ENCODE results near the gene TMBIM1.
"Not testable (repeated sequence)": the region's sequence is repeated elsewhere in the genome, so short reads cannot be mapped to it uniquely, and the experiment has no call there.

Gene TMBIM1

GRCh38 chr2:218281449-218281848 is 10.9 kb downstream of the TMBIM1 start:
- in situ Hi-C loops (cut with HindIII; ENCODE audit: low pct_unique_long_range_greater_than_20kb, low sequenced_read_pairs) = no loop called here
- peak in 1 of 2 experiments; percentile 21 for DNase-seq (ENCODE audit: low read depth in 1 of 2, low spot score in 1 of 2)
- TF ChIP-seq JUND (IDR thresholded peaks at IDR 0.05; ENCODE audit: low read depth) = no peak

GRCh38 chr2:218280260-218280870 is 11.9 kb downstream of the TMBIM1 start:
- DNase-seq (ENCODE audit: low read depth in 1 of 2, low spot score in 1 of 2) = no peak
- no peak for TF ChIP-seq JUND (IDR thresholded peaks at IDR 0.05; ENCODE audit: low read depth)
- in situ Hi-C loops (cut with HindIII; ENCODE audit: low pct_unique_long_range_greater_than_20kb, low sequenced_read_pairs) = no loop called here

DNA sequence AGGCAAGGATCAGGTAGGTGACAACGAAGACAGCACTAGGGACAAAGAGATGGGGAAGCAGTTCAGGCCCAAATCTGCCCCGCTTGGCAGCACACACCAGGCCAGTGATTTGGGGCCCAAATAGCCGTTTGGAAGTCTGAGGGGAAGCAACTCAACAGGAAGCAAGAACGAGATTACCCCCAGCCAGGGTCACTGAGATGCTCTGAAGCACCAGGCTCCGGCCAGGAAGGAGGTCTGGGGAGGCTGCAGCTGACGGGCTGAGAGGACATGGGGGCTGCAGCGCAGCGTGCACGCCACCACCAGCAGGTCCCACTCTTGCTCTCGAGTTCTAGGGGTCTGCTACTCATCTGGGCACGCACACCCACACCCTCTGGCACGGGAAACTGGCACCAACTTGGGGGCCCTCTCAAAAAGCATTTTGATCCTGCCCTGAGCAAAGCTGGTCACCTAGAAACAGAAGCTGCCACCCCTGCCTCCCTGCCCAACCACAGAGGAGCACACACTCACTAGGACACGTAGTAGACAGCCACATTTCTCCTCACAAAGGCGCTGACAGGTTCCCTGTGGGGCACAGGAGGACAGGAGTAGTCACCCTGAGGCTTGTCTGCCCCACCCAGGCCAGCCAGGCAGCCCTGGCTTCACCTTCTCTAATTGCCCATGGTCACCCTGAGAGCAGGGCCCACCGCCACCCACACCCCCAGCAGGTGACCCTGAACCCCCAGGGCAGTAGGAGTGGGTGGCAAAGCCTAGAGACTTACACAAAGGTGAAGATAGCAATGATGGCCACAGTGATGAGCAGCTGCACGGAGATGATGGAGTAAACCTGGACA is 13.6 kb downstream of the TMBIM1 start:
- no peak for TF ChIP-seq JUND (IDR thresholded peaks at IDR 0.05; ENCODE audit: low read depth)

DNA sequence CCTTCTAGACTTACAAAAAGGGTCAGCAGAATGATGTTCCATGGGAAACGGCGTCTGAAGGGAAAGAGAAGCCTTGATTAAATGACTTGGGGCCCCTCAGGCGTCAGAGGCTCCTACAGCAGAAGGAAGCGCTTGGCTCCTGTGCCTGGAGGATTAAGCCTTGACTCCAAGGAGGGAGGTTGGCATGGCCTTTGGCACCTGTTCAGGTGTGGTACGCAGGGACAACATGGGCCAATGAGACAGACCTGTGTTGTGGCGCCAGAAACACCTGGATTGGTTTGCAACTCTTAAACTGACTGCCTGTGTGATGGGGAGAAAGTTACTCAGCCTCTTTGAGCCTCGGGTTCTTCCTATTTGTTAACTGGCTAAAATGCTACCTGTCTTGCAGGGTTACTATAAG is 14.4 kb downstream of the TMBIM1 start:
- in situ Hi-C loops (cut with HindIII; ENCODE audit: low pct_unique_long_range_greater_than_20kb, low sequenced_read_pairs) = no loop called here
- no peak for DNase-seq (ENCODE audit: low read depth in 1 of 2, low spot score in 1 of 2)
- TF ChIP-seq JUND (IDR thresholded peaks at IDR 0.05; ENCODE audit: low read depth) = no peak

More for the DNA sequence above, 13.6 kb downstream of the TMBIM1 start:
- no peak for DNase-seq (ENCODE audit: low read depth in 1 of 2, low spot score in 1 of 2)
- in situ Hi-C loops (cut with HindIII; ENCODE audit: low pct_unique_long_range_greater_than_20kb, low sequenced_read_pairs) = no loop called here

- peak; percentile 37 to 66 for DNase-seq (ENCODE audit: low read depth in 1 of 2, low spot score in 1 of 2)
- in situ Hi-C loops (cut with HindIII; ENCODE audit: low pct_unique_long_range_greater_than_20kb, low sequenced_read_pairs) = no loop called here
- TF ChIP-seq JUND (IDR thresholded peaks at IDR 0.05; ENCODE audit: low read depth) = no peak
Observed at GRCh38 chr2:218276986-218277755, 15.1 kb downstream of the TMBIM1 start.

- DNase-seq (ENCODE audit: low read depth in 1 of 2, low spot score in 1 of 2) = no peak
- no peak for TF ChIP-seq JUND (IDR thresholded peaks at IDR 0.05; ENCODE audit: low read depth)
- in situ Hi-C loops (cut with HindIII; ENCODE audit: low pct_unique_long_range_greater_than_20kb, low sequenced_read_pairs) = no loop called here
Observed at GRCh38 chr2:218275371-218276072, 16.8 kb downstream of the TMBIM1 start.

DNA sequence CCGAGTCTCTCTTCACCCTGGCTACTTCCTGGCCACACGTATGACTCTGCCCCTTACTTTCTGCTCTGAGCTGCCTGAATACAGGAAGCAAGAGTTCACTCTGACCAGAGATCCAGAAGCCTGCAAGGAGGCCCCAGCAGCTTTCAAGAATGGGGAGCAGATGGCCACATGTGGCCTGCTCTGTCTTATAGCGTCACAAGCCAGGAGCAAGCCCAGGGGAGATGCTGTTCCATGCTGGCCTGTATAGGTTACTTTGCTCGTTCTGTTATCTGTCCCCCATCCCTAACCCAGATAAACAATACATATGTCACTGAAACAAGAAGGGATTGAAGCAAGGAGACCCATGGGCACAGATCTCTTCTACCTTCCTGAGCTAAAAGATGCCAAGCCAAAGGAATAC is 17.7 kb downstream of the TMBIM1 start:
- in situ Hi-C loops (cut with HindIII; ENCODE audit: low pct_unique_long_range_greater_than_20kb, low sequenced_read_pairs) = no loop called here
- no peak for TF ChIP-seq JUND (IDR thresholded peaks at IDR 0.05; ENCODE audit: low read depth)

DNA sequence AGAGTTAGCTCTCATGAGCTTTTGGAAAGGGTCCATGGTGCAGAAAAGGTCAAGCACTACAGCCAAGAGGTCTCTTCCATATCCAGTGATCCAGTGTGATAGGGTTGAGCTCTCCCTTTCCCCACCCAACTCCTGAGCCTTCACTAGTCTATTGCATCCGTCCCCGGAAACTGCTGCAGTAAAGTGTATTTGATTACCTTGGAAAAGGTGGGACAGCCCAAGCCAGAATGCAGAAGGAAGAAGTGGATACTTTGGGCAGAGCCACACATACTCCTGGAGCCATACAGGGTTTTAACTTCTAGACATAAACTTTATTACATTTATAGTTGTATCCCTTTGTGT is 18.4 kb downstream of the TMBIM1 start:
- no peak for TF ChIP-seq JUND (IDR thresholded peaks at IDR 0.05; ENCODE audit: low read depth)
- in situ Hi-C loops (cut with HindIII; ENCODE audit: low pct_unique_long_range_greater_than_20kb, low sequenced_read_pairs) = no loop called here
- DNase-seq (ENCODE audit: low read depth in 1 of 2, low spot score in 1 of 2) = no peak

More for the DNA sequence above, 17.7 kb downstream of the TMBIM1 start:
- DNase-seq (ENCODE audit: low read depth in 1 of 2, low spot score in 1 of 2) = no peak

DNA sequence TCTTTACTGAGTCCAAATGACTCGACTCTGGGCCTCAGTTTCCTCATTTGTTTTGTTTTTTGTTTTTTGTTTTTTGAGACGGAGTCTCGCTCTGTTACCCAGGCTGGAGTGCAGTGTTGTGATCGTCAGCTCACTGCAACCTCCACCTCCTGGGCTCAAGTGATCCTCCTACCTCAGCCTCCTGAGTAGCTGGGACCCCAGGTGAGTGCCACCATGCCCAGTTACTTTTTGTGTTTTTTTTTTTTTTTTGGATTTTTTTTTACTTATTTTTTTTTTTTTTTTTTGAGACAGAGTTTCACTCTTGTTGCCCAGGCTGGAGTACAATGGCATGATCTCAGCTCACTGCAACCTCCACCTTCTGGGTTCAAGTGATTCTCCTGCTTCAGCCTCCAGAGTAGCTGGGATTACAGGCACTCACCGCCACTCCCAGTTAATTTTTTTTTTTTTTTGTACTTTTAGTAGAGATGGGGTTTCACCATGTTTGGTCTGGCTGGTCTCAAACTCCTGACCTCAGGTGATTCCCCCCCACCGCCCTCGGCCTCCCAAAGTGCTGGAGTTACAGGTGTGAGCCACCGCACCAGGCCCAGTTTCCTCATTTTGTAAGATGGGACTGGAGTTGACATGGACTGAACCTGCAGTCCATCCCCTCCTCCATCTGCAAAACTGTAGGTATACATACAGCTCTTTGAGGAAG is 18.9 kb downstream of the TMBIM1 start:
- in situ Hi-C loops (cut with HindIII; ENCODE audit: low pct_unique_long_range_greater_than_20kb, low sequenced_read_pairs); DNase-seq (ENCODE audit: low read depth in 1 of 2, low spot score in 1 of 2): not testable (repeated sequence)

- peak; percentile 55 to 81 for DNase-seq (ENCODE audit: low read depth in 1 of 2, low spot score in 1 of 2)
- TF ChIP-seq JUND (IDR thresholded peaks at IDR 0.05; ENCODE audit: low read depth) = no peak
- in situ Hi-C loops (cut with HindIII; ENCODE audit: low pct_unique_long_range_greater_than_20kb, low sequenced_read_pairs) = no loop called here
Observed at GRCh38 chr2:218272531-218273212, 19.6 kb downstream of the TMBIM1 start.

- TF ChIP-seq JUND (IDR thresholded peaks at IDR 0.05; ENCODE audit: low read depth) = no peak
- DNase-seq (ENCODE audit: low read depth in 1 of 2, low spot score in 1 of 2) = no peak
- in situ Hi-C loops (cut with HindIII; ENCODE audit: low pct_unique_long_range_greater_than_20kb, low sequenced_read_pairs) = no loop called here
Observed at GRCh38 chr2:218271865-218272530, 20.3 kb downstream of the TMBIM1 start.

Measured in T47D (cell line).